NCI-H1436 (cell line): Measurements from ENCODE around the gene MARF1.
"Not testable (repeated sequence)": the region's sequence is repeated elsewhere in the genome, so short reads cannot be mapped to it uniquely, and the experiment has no call there.

Experiments used
- DNase-seq: peaks from one replicate; lab custom pipeline; 2025; lab: John Stamatoyannopoulos, UW

MARF1 gene

DNA sequence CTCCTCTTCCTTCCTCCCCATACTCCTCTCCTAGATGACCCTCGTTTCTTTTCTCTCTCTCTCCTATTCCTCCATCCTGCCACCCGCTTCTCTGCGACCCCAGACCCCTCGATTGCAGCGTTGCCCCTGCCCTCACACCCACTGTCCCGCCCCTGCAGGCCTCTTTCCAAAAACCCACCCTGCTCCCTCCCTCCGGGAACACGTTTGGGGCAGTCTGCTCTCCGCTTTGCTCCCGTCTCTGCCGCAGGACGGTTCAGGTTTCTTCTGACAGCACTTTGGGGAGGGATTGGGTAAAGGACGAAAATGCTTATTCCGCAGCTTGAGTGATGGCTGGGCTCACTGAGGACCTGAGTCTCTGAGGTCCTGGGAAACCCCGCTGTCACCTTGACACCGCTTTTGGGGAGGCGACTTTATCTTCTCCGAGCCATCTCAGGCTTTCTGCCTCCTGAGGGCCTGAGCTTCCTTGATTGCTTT is 7.8 kb upstream of the MARF1 start:
- no peak for DNase-seq

GRCh38 chr16:15650019-15650697 is 7.2 kb upstream of the MARF1 start, which contains the start of gene NDE1:
Gene NDE1 (plus strand): TSS chr16:15650245. CDS start chr16:15664779, 14,534 bp downstream.
- DNase-seq, result peak; percentile 83

- DNase-seq, result no peak
These were observed 6.7 kb upstream of the MARF1 start for GRCh38 chr16:15649727-15650018.

DNA sequence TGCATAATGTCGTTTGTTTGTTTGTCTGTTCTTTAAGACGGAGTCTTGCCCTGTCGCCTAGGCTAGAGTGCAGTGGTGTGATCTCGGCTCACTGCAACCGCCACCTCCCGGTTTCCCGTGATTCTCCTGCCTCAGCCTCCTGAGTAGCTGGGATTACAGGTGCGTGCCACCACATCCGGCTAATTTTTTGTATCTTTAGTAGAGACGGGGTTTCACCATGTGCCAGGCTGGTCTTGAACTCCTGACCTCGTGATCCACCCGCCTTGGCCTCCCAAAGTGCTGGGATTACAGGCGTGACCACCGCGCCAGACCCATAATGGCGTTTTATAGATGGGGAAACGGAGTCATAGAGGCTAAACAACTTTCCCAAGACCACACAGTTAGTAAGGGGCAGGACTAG is 6.4 kb upstream of the MARF1 start:
- DNase-seq, result not testable (repeated sequence)

GRCh38 chr16:15648135-15648730 is 5.3 kb upstream of the MARF1 start:
- no peak for DNase-seq

GRCh38 chr16:15647294-15648014 is 4.5 kb upstream of the MARF1 start:
- DNase-seq, result no peak

- not testable (repeated sequence) for DNase-seq
These were observed 3.8 kb upstream of the MARF1 start for GRCh38 chr16:15646557-15647293.

DNA sequence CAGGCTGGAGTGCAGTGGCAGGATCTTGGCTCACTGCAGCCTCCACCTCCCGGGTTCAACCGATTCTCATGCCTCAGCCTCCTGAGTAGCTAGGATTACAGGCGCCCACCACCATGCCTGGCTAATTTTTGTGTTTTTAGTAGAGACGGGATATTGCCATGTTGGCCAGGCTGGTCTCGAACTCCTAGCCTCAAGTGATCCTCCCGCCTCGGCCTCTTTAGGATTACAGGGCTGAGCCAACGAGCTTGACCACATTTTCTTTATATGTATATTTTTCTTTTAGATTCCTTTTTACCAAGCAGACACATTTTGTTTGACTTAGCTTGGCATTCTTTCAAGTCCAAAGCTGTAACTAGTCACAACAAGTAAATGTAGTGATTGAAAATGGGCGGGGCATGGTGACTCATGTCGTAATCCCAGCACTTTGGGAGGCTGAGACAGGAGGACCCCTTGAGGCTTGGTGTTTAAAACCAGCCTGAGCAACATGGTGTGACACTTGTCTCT is 2.1 kb upstream of the MARF1 start:
- peak; percentile 2 for DNase-seq

GRCh38 chr16:15644267-15644961 is 1.5 kb upstream of the MARF1 start:
- DNase-seq, result peak; percentile 27

- DNase-seq, result no peak
These were observed 944 bp upstream of the MARF1 start for GRCh38 chr16:15643946-15644250.

- peak; percentile 37 for DNase-seq
These were observed 352 bp downstream of the MARF1 start for GRCh38 chr16:15642557-15643047.

- no peak for DNase-seq
These were observed 999 bp downstream of the MARF1 start for GRCh38 chr16:15641753-15642556.

DNA sequence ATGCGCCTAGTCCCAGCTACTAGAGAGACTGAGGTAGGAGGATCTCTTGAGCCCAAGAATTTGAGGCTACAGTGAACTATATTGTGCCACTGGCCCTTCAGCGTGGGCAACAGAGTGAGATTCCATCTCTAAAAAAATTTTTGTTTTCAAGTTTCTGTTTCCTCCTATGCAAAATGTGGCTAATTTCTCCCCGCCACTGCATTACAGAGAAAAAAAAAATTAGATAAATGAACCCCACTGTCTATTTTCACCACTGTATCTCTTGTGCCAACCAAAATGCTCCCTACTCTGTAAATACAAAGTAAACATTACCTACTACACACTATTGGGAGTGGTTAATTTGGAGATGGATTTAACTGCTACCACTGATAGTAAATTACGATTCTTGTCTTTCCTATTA is 2.0 kb downstream of the MARF1 start:
- DNase-seq, result no peak

- no peak for DNase-seq
These were observed 3.8 kb downstream of the MARF1 start for GRCh38 chr16:15639061-15639568.

DNA sequence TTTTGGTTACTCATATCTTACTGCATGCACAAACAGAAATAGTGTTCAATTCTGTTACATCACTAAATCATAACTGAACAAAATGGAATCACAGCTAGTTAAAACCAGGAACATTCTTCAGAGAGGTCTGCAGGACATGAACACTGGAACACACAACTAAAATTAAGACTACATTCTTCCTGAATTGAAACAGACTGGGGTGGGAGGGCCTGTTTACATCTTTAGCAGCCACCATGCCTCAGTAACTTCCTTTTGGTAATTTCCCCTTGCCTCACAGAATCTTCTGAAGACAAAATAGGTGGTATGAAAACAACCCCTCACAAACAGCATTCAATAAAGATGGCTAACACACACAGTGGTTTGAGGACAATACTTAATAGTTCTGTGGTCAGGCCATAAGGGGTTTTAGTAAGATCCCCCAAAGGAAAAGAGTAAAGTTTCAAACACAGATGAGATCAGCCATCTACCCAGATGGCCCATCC is 6.5 kb downstream of the MARF1 start:
- DNase-seq, result no peak

DNA sequence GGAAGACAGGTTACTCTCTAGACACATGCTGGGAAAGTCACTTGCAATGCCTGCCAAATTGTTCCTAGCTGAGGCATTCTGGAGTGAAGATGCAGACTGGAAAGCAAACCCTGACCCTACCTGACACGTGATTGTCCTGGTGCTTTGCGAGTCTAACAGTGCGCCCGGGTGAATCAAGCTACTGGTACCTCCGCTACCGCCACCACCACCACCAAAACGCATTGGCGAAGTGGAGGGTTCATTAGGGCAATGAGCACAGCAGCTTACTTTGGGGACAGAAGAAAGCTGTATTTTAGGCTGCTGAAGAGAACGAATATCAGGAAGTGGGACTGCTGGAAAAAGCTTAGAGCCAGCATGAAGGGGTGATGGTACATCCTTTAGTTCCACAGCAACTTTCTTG is 7.0 kb downstream of the MARF1 start:
- no peak for DNase-seq

- no peak for DNase-seq
These were observed 11.1 kb downstream of the MARF1 start for GRCh38 chr16:15631730-15632409.

GRCh38 chr16:15621889-15622288 is 21.1 kb downstream of the MARF1 start:
- no peak for DNase-seq

DNA sequence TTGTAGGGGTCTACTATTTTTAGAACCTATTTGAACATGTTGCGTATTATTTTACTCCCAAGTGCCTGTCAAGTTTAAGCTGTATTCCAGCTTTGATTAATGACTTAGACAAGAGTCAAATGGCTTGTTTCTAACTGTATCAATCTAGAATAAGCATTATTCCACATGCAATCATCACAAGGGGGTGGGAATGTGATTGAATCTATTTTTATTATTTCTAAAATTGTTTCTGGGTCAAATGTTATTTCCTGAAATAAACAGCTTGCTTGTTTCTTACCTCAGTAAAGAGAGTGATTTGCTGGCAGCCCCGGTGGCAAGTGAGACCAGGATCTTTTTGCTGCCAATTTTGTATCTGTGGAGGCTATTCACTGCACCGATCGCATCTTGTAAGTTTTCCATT is 21.5 kb downstream of the MARF1 start:
- DNase-seq, result no peak

- DNase-seq, result no peak
These were observed 22.3 kb downstream of the MARF1 start for GRCh38 chr16:15620611-15621195.
